ENCODE results near the gene WDR46.

GRCh38 chr6:33247977-33248642, 40.9 kb downstream of the WDR46 start:
- peak; percentile 94 to 96 (median 95) for TF ChIP-seq CTCF (IDR thresholded peaks at IDR 0.05)
- TF ChIP-seq EP300 (IDR thresholded peaks at IDR 0.05) = no peak
- no peak for TF ChIP-seq POLR2A (IDR thresholded peaks at IDR 0.05)

Data from ovary (tissue), 3 donors.